SK-MEL-5 (cell line): Measurements from ENCODE around the gene CPSF4. TPM values are rescaled to one million over a fixed set of nuclear protein-coding genes. Genes with fewer than 3 reads are reported as not detected.
"Not testable (repeated sequence)": the region's sequence is repeated elsewhere in the genome, so short reads cannot be mapped to it uniquely, and the experiment has no call there.

Experiments
- DNase-seq: peaks from one replicate; pipeline ENCODE4 v3.0.0-alpha.2; 2016; ENCODE audit warnings: low read depth, low spot score
- in situ Hi-C: cut with HindIII; loops from 2 replicates; pipeline ENCODE4 v1.10.0; 2016; ENCODE audit warnings: low sequenced_read_pairs, high pct_unique_total_duplicates, low pct_unique_long_range_greater_than_20kb
- total RNA-seq: library from RNA; depleted of rRNA; stranded (reverse); fragments of >200 nt; shearing (Covaris generic); gene quantifications from 2 replicates; pipeline ENCODE4 v1.2.3, GENCODE V29; 2014

Gene CPSF4
- total RNA-seq, 1 experiment from 2014 or later, result 53.7 TPM

GRCh38 chr7:99404235-99404976, 34.3 kb upstream of the CPSF4 start:
- no peak for DNase-seq
- in situ Hi-C loops, result no loop called here

GRCh38 chr7:99404977-99405320, 33.8 kb upstream of the CPSF4 start:
- in situ Hi-C loops, result no loop called here
- DNase-seq, result no peak

- in situ Hi-C loops, result no loop called here
- no peak for DNase-seq
These were observed 32.2 kb upstream of the CPSF4 start for GRCh38 chr7:99406557-99406956.

- in situ Hi-C loops, result no loop called here
- DNase-seq, result peak; percentile 62
These were observed 30.8 kb upstream of the CPSF4 start for GRCh38 chr7:99407872-99408378.

- DNase-seq, result peak; percentile 96
- in situ Hi-C loops, result no loop called here
These were observed 30.2 kb upstream of the CPSF4 start, which contains the start of the genes BUD31 and PDAP1 for GRCh38 chr7:99408379-99409191. TSS of gene BUD31 (plus strand) at chr7:99408969. CDS start at chr7:99411093, 2,124 bp downstream. TSS of gene PDAP1 (minus strand) at chr7:99408597. CDS start at chr7:99408548, 49 bp downstream.

- no peak for DNase-seq
- in situ Hi-C loops, result no loop called here
These were observed 29.6 kb upstream of the CPSF4 start for GRCh38 chr7:99409192-99409572.

- in situ Hi-C loops, result no loop called here
These were observed 28.9 kb upstream of the CPSF4 start for GRCh38 chr7:99409806-99410205.

GRCh38 chr7:99410635-99411034, 28.1 kb upstream of the CPSF4 start:
- DNase-seq, result no peak
- in situ Hi-C loops, result no loop called here

More at GRCh38 chr7:99409806-99410205, 28.9 kb upstream of the CPSF4 start:
- DNase-seq, result no peak

GRCh38 chr7:99415513-99416127, 23.1 kb upstream of the CPSF4 start:
- in situ Hi-C loops, result not testable (repeated sequence)

GRCh38 chr7:99418260-99418659, 20.5 kb upstream of the CPSF4 start:
- no peak for DNase-seq
- in situ Hi-C loops, result no loop called here

More at GRCh38 chr7:99415513-99416127, 23.1 kb upstream of the CPSF4 start:
- peak; percentile 83 for DNase-seq

- no peak for DNase-seq
- in situ Hi-C loops, result no loop called here
These were observed 19.3 kb upstream of the CPSF4 start for GRCh38 chr7:99419323-99420021.

- in situ Hi-C loops, result no loop called here
- no peak for DNase-seq
These were observed 18.5 kb upstream of the CPSF4 start for GRCh38 chr7:99420213-99420612.

- in situ Hi-C loops, result no loop called here
- DNase-seq, result no peak
These were observed 17.8 kb upstream of the CPSF4 start for GRCh38 chr7:99420986-99421385.

GRCh38 chr7:99422186-99422585, 16.6 kb upstream of the CPSF4 start:
- no peak for DNase-seq
- in situ Hi-C loops, result no loop called here

GRCh38 chr7:99422625-99423024, 16.1 kb upstream of the CPSF4 start:
- DNase-seq, result no peak
- in situ Hi-C loops, result no loop called here

GRCh38 chr7:99424932-99425730, 13.6 kb upstream of the CPSF4 start:
- no peak for DNase-seq
- in situ Hi-C loops, result no loop called here
